B cell (primary cell): ENCODE data around the gene CALN1.

ENCODE experiments used
- CTCF ChIP-seq: fragments of 200-600 bp; IDR thresholded peaks from one replicate; pipeline ENCODE4 v1.8.0; 2022; ENCODE audit warnings: antibody characterized with exemption, mild to moderate bottlenecking
- EZH2 ChIP-seq: IDR thresholded peaks from 2 replicates; pipeline ENCODE4 v1.6.1; 2012; ENCODE audit warnings: borderline replicate concordance, low read depth, mild to moderate bottlenecking, moderate library complexity, low read length; ENCODE audit not compliant: insufficient read depth, poor library complexity, severe bottlenecking

GRCh38 chr7:72446591-72447462 lies 34.7 kb upstream of the CALN1 start:
- no peak for TF ChIP-seq CTCF
- no peak for TF ChIP-seq EZH2
